PC-3 (cell line): ENCODE results near the gene COL21A1.

Experiments
- EZH2 ChIP-seq: fragments of 300-600 bp; sonication (generic); IDR thresholded peaks from one replicate; pipeline ENCODE4 v1.6.1; 2017; ENCODE audit warnings: antibody characterized with exemption, mild to moderate bottlenecking, low read length; ENCODE audit not compliant: unreplicated experiment
- EZH2phosphoT487 ChIP-seq: fragments of 300-600 bp; sonication (generic); IDR thresholded peaks from 2 replicates; pipeline ENCODE4 v1.6.1; 2018; ENCODE audit warnings: mild to moderate bottlenecking, antibody characterized with exemption, low read length, borderline replicate concordance
- TF ChIP-seq, protein P1 (sequence below): fragments of 300-600 bp; sonication (generic); conservative IDR thresholded peaks from 2 replicates; pipeline ENCODE4 v1.5.1; 2017; ENCODE audit warnings: antibody characterized with exemption, low read depth, mild to moderate bottlenecking, low read length

DNA sequence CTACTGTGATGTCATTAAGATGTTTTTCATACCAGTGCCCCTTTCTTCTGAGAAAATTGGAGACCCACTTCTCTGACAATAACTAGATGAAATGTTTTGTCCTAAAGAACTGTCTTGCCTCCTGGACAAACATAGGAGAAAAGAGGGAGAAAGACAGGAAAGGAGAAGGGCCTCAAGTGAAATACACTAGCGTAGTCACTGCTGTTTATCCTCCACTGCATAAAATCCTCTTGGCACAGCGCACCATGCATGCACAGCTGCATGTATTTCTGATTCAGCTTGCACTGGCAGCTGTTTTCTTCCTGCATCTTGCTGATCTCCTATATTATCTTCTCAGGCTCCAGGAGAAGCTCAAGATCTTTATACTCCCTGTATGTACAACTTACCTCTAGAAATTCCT is 214.0 kb downstream of the COL21A1 start:
- TF ChIP-seq, protein P1, sequence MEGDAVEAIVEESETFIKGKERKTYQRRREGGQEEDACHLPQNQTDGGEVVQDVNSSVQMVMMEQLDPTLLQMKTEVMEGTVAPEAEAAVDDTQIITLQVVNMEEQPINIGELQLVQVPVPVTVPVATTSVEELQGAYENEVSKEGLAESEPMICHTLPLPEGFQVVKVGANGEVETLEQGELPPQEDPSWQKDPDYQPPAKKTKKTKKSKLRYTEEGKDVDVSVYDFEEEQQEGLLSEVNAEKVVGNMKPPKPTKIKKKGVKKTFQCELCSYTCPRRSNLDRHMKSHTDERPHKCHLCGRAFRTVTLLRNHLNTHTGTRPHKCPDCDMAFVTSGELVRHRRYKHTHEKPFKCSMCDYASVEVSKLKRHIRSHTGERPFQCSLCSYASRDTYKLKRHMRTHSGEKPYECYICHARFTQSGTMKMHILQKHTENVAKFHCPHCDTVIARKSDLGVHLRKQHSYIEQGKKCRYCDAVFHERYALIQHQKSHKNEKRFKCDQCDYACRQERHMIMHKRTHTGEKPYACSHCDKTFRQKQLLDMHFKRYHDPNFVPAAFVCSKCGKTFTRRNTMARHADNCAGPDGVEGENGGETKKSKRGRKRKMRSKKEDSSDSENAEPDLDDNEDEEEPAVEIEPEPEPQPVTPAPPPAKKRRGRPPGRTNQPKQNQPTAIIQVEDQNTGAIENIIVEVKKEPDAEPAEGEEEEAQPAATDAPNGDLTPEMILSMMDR, result no peak
- TF ChIP-seq EZH2 (no peak), EZH2phosphoT487 (no peak)
